Fibroblast of skin of scalp (primary cell): ENCODE data around the gene ITLN1. TPM values are rescaled to one million over a fixed set of nuclear protein-coding genes. Genes with fewer than 3 reads are reported as not detected.
"Not testable (repeated sequence)": the region's sequence is repeated elsewhere in the genome, so short reads cannot be mapped to it uniquely, and the experiment has no call there.

Experiments
- DNase-seq: peaks from one replicate; pipeline ENCODE4 v3.0.0-alpha.2; 2013
- polyA plus RNA-seq, 2 experiments: library from polyadenylated mRNA; unstranded; fragments of 120-200 nt; gene quantifications; one replicate each; pipeline ENCODE4 v1.2.1, GENCODE V29; 2013; ENCODE audit not compliant: insufficient read length in 2 of 2

Gene ITLN1
- polyA plus RNA-seq (2013, experiment 1 of 2; ENCODE audit: insufficient read length) = not detected
- not detected for polyA plus RNA-seq (2013, experiment 2 of 2; ENCODE audit: insufficient read length)

GRCh38 chr1:160885042-160885441 is at the start of gene ITLN1:
ITLN1 (minus strand) TSS chr1:160885180; CDS start chr1:160884877, 303 bp downstream.
- DNase-seq = no peak

- DNase-seq = not testable (repeated sequence)
Observed at GRCh38 chr1:160933305-160933704, 48.3 kb upstream of the ITLN1 start.

- no peak for DNase-seq
Observed at GRCh38 chr1:160925652-160926244, 40.8 kb upstream of the ITLN1 start.

- no peak for DNase-seq
Observed at GRCh38 chr1:160924791-160925651, 40.0 kb upstream of the ITLN1 start.

GRCh38 chr1:160916666-160917065 is 31.7 kb upstream of the ITLN1 start:
- peak; percentile 1 for DNase-seq

GRCh38 chr1:160913229-160913628 is 28.2 kb upstream of the ITLN1 start:
- DNase-seq = not testable (repeated sequence)

- no peak for DNase-seq
Observed at GRCh38 chr1:160911925-160912324, 26.9 kb upstream of the ITLN1 start.

GRCh38 chr1:160911441-160911840 is 26.5 kb upstream of the ITLN1 start:
- DNase-seq = no peak

GRCh38 chr1:160910170-160910750 is 25.3 kb upstream of the ITLN1 start:
- DNase-seq = no peak

- DNase-seq = no peak
Observed at GRCh38 chr1:160907976-160908375, 23.0 kb upstream of the ITLN1 start.

GRCh38 chr1:160905617-160905989 is 20.6 kb upstream of the ITLN1 start:
- no peak for DNase-seq

- no peak for DNase-seq
Observed at GRCh38 chr1:160904783-160905616, 20.0 kb upstream of the ITLN1 start.

- DNase-seq = not testable (repeated sequence)
Observed at GRCh38 chr1:160902251-160902650, 17.3 kb upstream of the ITLN1 start.

GRCh38 chr1:160901768-160902167 is 16.8 kb upstream of the ITLN1 start:
- no peak for DNase-seq

- not testable (repeated sequence) for DNase-seq
Observed at GRCh38 chr1:160900683-160901082, 15.7 kb upstream of the ITLN1 start.

- not testable (repeated sequence) for DNase-seq
Observed at GRCh38 chr1:160894368-160895135, 9.6 kb upstream of the ITLN1 start.

GRCh38 chr1:160891474-160891873 is 6.5 kb upstream of the ITLN1 start:
- no peak for DNase-seq

GRCh38 chr1:160888926-160889325 is 3.9 kb upstream of the ITLN1 start:
- DNase-seq = no peak

- no peak for DNase-seq
Observed at GRCh38 chr1:160887071-160887470, 2.1 kb upstream of the ITLN1 start.

GRCh38 chr1:160884579-160884978 is 401 bp downstream of the ITLN1 start:
- no peak for DNase-seq
